ENCODE data around the gene MOB2.

MOB2 gene

DNA sequence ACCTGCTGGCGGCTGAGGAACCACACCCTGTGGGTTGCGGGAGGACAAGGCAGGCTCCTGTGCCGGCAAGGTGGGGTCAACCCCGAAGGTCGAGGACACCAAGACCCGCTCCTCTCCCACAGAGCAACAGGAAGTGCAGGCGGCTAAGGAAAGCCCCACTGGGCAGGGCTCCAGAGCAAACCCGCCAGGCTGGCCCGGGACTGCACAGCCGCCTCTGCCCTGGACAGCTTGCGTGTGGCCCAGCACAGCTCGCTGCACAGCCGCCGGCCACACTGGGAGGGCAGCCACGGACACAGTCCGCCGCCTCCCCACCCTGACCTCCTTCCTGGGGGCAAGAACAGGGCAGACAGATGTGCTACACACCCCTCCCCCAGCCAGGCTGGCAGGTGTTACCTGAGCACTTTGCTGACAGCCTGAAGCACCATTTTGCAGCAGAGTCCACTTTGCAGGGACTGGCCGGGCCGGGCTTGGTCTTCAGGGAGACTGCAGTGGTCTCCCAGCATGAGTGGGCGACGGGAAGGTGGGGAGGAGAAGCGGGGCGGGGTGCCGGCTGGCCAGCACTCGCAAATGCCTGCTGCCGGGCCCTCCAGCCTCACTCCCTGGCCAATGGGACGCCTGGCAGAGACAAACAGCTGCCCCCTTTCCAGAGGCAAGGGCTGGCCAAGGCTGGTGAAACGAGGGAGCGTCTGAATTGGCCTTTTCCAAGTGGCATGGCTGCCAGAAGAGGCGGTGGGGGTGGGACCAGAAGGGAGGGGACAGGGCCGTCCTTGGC lies at the start of gene MOB2:
TSS of gene MOB2 (minus strand) at position 726 of the 772 bp plus-strand sequence. CDS start at position 503, 223 bp downstream.
- ATAC-seq, result peak in 1 of 2 donors; percentile 27

DNA sequence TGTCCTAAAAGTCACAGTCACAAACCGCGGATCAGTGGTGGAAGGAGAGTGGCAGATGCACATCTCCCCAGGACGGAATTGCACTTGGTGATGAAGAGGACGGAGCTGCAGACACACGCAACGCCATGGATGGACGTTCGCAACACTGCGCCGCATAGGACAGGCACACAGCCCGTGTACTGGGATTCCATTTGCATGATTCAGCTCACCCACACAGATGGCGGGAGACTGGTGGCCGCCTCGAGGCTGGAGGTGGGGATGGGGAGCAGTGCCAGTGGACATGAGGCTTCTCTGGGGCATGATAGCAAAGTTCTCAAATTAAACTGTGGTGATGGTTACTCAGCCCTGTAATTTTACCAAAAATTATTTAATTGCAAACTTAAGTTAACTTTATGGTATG lies 48.1 kb upstream of the MOB2 start:
- no peak for ATAC-seq

DNA sequence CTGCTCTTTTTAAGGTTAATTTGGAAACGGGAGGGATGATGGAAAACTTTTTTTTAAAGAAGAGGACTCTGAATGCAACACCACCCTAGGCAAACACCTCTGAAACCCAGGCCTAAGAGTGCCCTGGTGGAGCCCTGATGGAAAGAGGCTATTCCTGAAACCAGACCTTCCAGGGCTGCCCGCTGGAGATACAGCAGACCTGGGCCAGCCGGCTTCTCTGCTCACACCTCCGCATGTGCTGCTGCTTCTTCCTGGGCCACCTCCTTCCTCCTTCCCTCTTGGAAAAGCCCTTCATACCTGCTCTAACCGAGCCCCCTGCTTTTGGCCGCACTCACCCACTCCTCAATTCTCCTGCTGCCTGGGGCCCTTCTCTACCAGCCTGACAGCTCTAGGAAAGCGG lies 47.6 kb upstream of the MOB2 start:
- no peak for ATAC-seq

- no peak for ATAC-seq
Measured at GRCh38 chr11:1533342-1533725, 46.8 kb upstream of the MOB2 start.

- ATAC-seq, result no peak
Measured at GRCh38 chr11:1532606-1533341, 46.2 kb upstream of the MOB2 start.

GRCh38 chr11:1532014-1532586 lies 45.5 kb upstream of the MOB2 start:
- no peak for ATAC-seq

- ATAC-seq, result no peak
Measured at GRCh38 chr11:1531449-1532013, 45.0 kb upstream of the MOB2 start.

DNA sequence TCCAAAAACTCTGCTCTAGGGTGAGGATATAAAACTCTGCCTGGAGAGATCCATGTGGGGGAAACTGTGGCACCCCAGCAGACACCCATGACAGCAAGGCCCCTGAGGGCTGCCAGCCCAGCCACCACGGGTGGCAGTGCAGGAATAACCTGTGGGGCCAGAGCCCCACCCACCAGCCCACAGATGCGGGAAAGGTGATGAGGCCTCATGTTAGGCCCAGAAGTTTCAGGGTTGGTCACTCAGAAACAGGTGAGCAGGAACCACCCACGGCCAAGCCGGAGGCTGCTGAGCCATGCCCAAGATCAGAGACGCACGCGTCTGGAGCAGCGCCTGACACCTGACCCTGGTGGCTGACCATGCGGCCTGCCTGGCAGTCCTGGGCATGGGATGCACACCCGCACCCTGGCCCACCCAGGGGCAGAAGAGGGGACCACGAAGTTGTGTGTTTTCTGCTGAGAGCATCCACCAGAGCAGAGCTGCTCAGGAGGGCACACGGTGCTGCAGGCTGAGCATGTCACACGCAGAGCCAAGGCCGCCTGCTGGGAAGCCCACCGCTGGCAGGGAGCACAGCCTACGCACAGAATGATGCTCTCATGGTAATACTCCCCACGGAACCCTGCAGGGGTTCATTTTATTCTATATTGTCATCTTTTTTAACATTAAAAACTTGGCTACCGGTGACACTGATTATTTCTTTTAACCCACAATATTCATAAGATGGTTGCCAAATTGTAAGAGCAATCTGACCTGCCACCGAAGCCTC lies 44.3 kb upstream of the MOB2 start:
- ATAC-seq, result no peak

GRCh38 chr11:1529774-1530173 lies 43.2 kb upstream of the MOB2 start:
- ATAC-seq, result no peak

GRCh38 chr11:1529286-1529685 lies 42.7 kb upstream of the MOB2 start:
- no peak for ATAC-seq

DNA sequence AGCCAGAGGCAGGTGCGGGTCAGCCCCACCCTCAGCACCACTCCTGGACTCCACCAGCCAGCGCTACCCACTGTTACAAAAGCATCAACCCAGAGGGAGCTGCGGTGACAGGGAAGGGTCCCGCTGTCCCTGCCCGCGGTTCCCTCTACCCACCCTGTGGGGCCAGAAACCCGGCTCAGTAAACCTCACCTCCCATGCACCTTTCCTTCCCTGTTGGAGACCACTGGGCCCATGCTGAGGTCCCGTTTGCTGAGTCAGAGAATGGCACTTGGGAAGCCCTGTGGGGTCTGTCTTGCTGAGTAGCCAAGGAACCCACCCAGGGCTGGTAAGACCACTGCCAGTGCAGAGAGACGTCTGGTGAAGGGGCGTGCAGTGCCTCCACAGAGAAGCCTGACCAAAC lies 42.1 kb upstream of the MOB2 start:
- ATAC-seq, result no peak

DNA sequence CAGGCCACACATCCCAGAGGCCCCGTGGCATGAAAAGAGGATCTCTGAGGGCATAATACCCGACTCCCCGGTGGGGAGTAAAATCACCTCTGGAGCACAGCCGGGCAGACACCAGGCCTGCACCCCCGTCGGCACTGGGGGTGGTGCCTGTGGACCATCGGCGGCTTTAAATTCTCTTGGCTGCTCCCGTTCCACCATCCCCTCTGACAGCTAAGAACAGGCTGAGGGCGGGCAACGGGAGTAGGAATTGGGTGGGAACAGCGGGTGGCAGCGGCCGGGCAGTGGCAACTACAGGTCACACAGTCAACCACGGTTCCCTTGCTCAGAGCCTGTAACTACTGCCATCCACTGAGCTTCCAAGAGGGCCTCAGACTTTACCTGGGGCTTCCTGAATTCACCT lies 40.2 kb upstream of the MOB2 start:
- no peak for ATAC-seq

DNA sequence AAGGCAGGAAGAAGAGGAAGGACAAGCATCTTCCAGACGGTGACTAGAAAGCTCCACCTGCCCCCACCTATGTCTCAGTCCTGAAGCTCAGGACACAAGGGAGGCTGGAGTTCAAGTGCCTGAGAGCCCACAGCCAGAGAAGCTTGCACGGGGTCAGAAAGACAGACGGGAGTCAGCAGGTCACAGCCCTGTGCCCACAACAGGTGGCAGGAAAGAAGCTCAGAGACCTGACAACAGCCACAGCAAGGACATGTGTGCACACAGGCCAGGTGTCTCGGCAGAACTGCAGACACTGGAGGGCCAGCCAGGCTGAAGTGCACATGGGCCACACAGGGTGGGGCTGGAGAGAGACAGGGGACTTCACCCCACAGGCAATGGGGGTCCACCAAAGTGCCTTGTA lies 37.2 kb upstream of the MOB2 start:
- ATAC-seq, result no peak

GRCh38 chr11:1523077-1523476 lies 36.5 kb upstream of the MOB2 start:
- ATAC-seq, result no peak

DNA sequence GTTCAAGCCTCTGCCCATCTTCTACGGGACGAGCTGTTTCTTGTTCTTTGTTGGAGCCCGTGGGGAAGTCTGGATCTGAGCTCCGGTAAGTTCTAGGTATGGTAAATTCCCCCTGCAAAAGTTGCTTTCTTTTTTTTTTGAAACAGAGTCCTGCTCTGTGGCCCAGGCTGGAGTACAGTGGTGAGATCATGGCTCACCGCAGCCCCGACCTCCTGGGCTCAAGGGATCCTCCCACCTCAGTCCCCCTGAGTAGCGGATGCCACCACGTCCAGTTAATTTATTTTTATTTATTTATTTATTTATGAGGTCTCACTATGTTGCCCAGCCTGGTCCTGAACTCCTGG lies 35.5 kb upstream of the MOB2 start:
- peak in 1 of 2 donors; percentile 17 for ATAC-seq

- ATAC-seq, result peak; percentile 55 to 56
Measured at GRCh38 chr11:1521382-1522080, 35.0 kb upstream of the MOB2 start.

- ATAC-seq, result no peak
Measured at GRCh38 chr11:1520663-1521267, 34.2 kb upstream of the MOB2 start.

DNA sequence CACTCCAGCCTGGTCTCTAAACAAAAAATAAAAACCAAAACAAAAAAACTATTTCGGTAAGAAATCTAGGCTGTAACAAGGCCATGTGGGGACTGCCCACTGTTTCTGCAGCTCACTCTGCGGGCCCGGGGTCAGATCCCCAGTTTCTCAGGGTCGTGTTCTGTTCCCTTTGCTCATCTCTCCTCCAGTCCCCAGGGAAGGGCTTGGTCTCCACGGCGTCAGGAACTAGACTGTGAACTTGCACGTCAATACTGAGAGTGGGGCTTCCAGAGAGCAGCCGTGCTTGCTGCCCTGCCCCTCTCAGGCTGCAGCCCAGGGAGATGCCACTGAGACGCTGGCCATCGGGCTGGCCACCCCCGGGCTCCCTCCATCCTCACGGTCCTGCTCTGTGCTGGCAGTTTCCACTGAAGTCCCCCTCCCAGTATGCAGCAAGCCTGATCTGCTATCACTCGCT lies 33.7 kb upstream of the MOB2 start:
- ATAC-seq, result no peak

GRCh38 chr11:1519028-1520010 lies 32.7 kb upstream of the MOB2 start:
- no peak for ATAC-seq

DNA sequence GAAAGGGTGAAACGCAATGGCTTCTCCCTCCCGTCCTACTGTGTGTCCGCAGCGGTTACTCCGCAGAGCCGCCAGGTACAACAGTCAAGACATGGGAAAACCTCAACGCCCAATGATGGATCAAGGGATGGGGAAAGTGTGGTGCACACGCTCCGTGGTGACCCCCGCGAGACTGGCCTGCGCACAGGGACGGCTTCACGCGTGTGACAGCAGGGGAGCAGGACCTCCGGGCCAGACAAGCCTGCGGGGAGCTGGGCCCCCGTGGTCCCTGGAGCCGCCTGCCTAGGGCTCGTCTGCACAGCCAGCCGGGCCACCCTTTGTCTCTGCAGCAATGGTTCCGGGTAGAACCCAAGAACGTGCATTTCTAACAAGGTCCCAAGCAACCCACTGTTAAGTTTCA lies 31.7 kb upstream of the MOB2 start:
- ATAC-seq, result no peak

All from activated CD4-positive, CD25-positive, alpha-beta regulatory T cell treated with anti-CD3 and anti-CD28 coated beads, Interleukin-2, amount 50 U/mL, for 24 hours (primary cell).